ENCODE measurements around the gene ESPNL. TPM values are rescaled to one million over a fixed set of nuclear protein-coding genes. Genes with fewer than 3 reads are reported as not detected.

ESPNL gene
- total and polyA plus RNA-seq, 4 donors: 0.08 to 0.59 (median 0.35) TPM

GRCh38 chr2:238172439-238172838 lies 72.3 kb downstream of the ESPNL start (continued):
- TF ChIP-seq CTCF (IDR thresholded peaks at IDR 0.05; ENCODE audit: low read depth, low read length, missing input control) (no peak), ZBTB33 (IDR thresholded peaks at IDR 0.05) (no peak), MAX (IDR thresholded peaks at IDR 0.05) (no peak), HNF4A (conservative IDR thresholded peaks at IDR 0.05) (no peak), RXRA (IDR thresholded peaks at IDR 0.05) (no peak), NR2F2 (IDR thresholded peaks at IDR 0.05) (no peak), GABPA (IDR thresholded peaks at IDR 0.05 in 1 of 2, conservative IDR thresholded peaks at IDR 0.05 in 1 of 2) (no peak), HNF4G (IDR thresholded peaks at IDR 0.05) (no peak)

- no peak overlapping the region for H3K4me3 ChIP-seq (ENCODE audit: low read depth in 1 of 3, low read length in 3 of 3)
- peaks cover 7 to 14% (median 11%) of the 10 kb centered on the region in 4 donors for H3K4me1 ChIP-seq (ENCODE audit: control insufficient read depth in 4 of 4, insufficient read depth in 4 of 4, low read length in 3 of 4)
- no peaks in the 10 kb centered on the region for H3K9me3 ChIP-seq (ENCODE audit: control insufficient read depth in 4 of 4, low read length in 3 of 4)
- no peak overlapping the region for H3K27ac ChIP-seq (ENCODE audit: low read depth in 1 of 2, low read length in 2 of 2)
- no peak for DNase-seq (ENCODE audit: low spot score)
- no peaks in the 10 kb centered on the region for H3K27me3 ChIP-seq (ENCODE audit: control insufficient read depth in 4 of 4, insufficient read depth in 4 of 4, low read length in 3 of 4)
- WGBS: 95% methylated on average over 2 of the region's 2 CpGs
- TF ChIP-seq TAF1 (conservative IDR thresholded peaks at IDR 0.05) (no peak), CTCF (IDR thresholded peaks at IDR 0.05; ENCODE audit: low read depth, low read length, missing input control) (no peak), EGR1 (IDR thresholded peaks at IDR 0.05; ENCODE audit: low read depth in 2 of 2) (no peak), FOXA1 (IDR thresholded peaks at IDR 0.05) (no peak), ZBTB33 (IDR thresholded peaks at IDR 0.05) (no peak), GABPA (IDR thresholded peaks at IDR 0.05 in 1 of 2, conservative IDR thresholded peaks at IDR 0.05 in 1 of 2) (no peak), SP1 (IDR thresholded peaks at IDR 0.05) (no peak), YY1 (IDR thresholded peaks at IDR 0.05) (no peak), RAD21 (IDR thresholded peaks at IDR 0.05) (no peak), RXRA (IDR thresholded peaks at IDR 0.05) (no peak), MAX (IDR thresholded peaks at IDR 0.05) (no peak), HNF4A (conservative IDR thresholded peaks at IDR 0.05) (no peak), REST (IDR thresholded peaks at IDR 0.05) (no peak), NR2F2 (IDR thresholded peaks at IDR 0.05) (no peak), ATF3 (IDR thresholded peaks at IDR 0.05) (no peak), FOXA2 (IDR thresholded peaks at IDR 0.05) (no peak), JUND (IDR thresholded peaks at IDR 0.05) (no peak), HNF4G (IDR thresholded peaks at IDR 0.05) (no peak)
- H3K36me3 ChIP-seq (ENCODE audit: control insufficient read depth in 4 of 4, insufficient read depth in 3 of 4, low read depth in 1 of 4, low read length in 3 of 4): peaks cover 0 to 60% (median 32%) of the 10 kb centered on the region in 4 donors
- no peak overlapping the region for H3K9ac ChIP-seq (ENCODE audit: low read depth in 1 of 2, low read length in 2 of 2)
Observed at GRCh38 chr2:238173692-238174091, 73.6 kb downstream of the ESPNL start.
